ENCODE data around the gene SATB1.
"Not testable (repeated sequence)": the region's sequence is repeated elsewhere in the genome, so short reads cannot be mapped to it uniquely, and the experiment has no call there.

SATB1 gene

GRCh38 chr3:18343809-18344208 lies 81.3 kb downstream of the SATB1 start:
- no peaks in the 10 kb centered on the region for H3K4me1 ChIP-seq (ENCODE audit: insufficient read depth, insufficient read length)
- no peaks in the 10 kb centered on the region for H3K27me3 ChIP-seq (ENCODE audit: insufficient read depth, insufficient read length)
- H3K36me3 ChIP-seq (ENCODE audit: insufficient read depth, insufficient read length, low read length) = no peaks in the 10 kb centered on the region
- TF ChIP-seq SUZ12 (IDR thresholded peaks at IDR 0.05; ENCODE audit: extremely low read depth, insufficient read depth, insufficient read length) (no peak), ZNF274 (IDR thresholded peaks at IDR 0.05; ENCODE audit: low read depth, low read length) (no peak), YY1 (IDR thresholded peaks at IDR 0.05; ENCODE audit: insufficient read depth, insufficient read length) (no peak)
- H3K9ac ChIP-seq (ENCODE audit: insufficient read length, low read depth) = no peak overlapping the region
- DNase-seq (ENCODE audit: low read depth, low spot score) = no peak
- no peak overlapping the region for H3K4me3 ChIP-seq (ENCODE audit: insufficient read length, low read depth)
- H3K9me3 ChIP-seq (ENCODE audit: insufficient read depth, low read length) = no peaks in the 10 kb centered on the region

DNA sequence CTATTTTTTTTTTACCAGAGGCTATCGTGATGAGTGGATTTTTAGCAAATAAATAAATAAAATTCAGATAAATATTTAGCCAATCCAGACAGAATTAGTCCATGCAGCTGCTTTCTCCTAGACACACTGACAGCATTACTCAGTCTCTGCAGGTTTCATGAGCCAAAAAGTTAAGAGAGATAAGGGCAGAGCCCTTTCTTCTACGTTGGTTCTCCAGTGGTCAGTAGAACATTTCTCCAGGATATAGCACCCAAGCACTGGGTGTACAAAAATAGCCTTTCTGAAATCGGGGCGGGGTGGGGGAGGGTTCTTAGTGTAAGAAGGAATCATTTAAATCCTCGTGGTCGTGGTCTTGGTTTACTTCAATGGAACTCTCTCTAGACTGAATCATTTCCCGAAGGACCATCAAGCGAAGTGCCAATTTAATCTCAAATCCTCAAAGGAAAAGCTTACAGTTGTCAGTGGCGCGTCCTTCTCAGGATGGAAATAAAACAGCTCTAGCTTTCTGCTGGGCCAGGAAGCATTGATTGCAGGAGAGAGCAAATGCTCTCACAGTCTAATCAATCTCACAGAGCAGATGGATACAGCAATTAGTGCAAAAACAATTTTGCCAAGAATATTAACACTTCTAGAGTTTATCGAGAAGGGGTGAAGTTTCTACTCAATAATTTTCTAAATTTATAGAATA lies 86.2 kb downstream of the SATB1 start:
- DNase-seq (ENCODE audit: low read depth, low spot score) = no peak

GRCh38 chr3:18337231-18337630 lies 87.9 kb downstream of the SATB1 start:
- no peak for TF ChIP-seq ZNF274 (IDR thresholded peaks at IDR 0.05; ENCODE audit: low read depth, low read length)
- no peak for TF ChIP-seq YY1 (IDR thresholded peaks at IDR 0.05; ENCODE audit: insufficient read depth, insufficient read length)
- DNase-seq (ENCODE audit: low read depth, low spot score) = no peak
- H3K4me1 ChIP-seq (ENCODE audit: insufficient read depth, insufficient read length) = no peaks in the 10 kb centered on the region
- no peak overlapping the region for H3K9ac ChIP-seq (ENCODE audit: insufficient read length, low read depth)
- H3K9me3 ChIP-seq (ENCODE audit: insufficient read depth, low read length) = peaks cover 12% of the 10 kb centered on the region; the same call in 1 of the 2 replicates
- H3K36me3 ChIP-seq (ENCODE audit: insufficient read depth, insufficient read length, low read length) = no peaks in the 10 kb centered on the region
- H3K27me3 ChIP-seq (ENCODE audit: insufficient read depth, insufficient read length) = no peaks in the 10 kb centered on the region
- no peak overlapping the region for H3K4me3 ChIP-seq (ENCODE audit: insufficient read length, low read depth)

More for the DNA sequence above, 86.2 kb downstream of the SATB1 start:
- Histone ChIP-seq H3K4me1 (ENCODE audit: insufficient read depth, insufficient read length) (no peaks in the 10 kb centered on the region), H3K4me3 (ENCODE audit: insufficient read length, low read depth) (no peak overlapping the region), H3K9me3 (ENCODE audit: insufficient read depth, low read length) (no peaks in the 10 kb centered on the region), H3K9ac (ENCODE audit: insufficient read length, low read depth) (no peak overlapping the region), H3K27me3 (ENCODE audit: insufficient read depth, insufficient read length) (no peaks in the 10 kb centered on the region), H3K36me3 (ENCODE audit: insufficient read depth, insufficient read length, low read length) (no peaks in the 10 kb centered on the region)
- TF ChIP-seq ZNF274 (IDR thresholded peaks at IDR 0.05; ENCODE audit: low read depth, low read length) = no peak

GRCh38 chr3:18334837-18335601 lies 90.1 kb downstream of the SATB1 start:
- no peak overlapping the region for H3K4me3 ChIP-seq (ENCODE audit: insufficient read length, low read depth)
- no peak for DNase-seq (ENCODE audit: low read depth, low spot score)
- H3K9ac ChIP-seq (ENCODE audit: insufficient read length, low read depth) = no peak overlapping the region
- TF ChIP-seq ZNF274 (IDR thresholded peaks at IDR 0.05; ENCODE audit: low read depth, low read length) (no peak), SUZ12 (IDR thresholded peaks at IDR 0.05; ENCODE audit: extremely low read depth, insufficient read depth, insufficient read length) (no peak), YY1 (IDR thresholded peaks at IDR 0.05; ENCODE audit: insufficient read depth, insufficient read length) (no peak)
- H3K4me1 ChIP-seq (ENCODE audit: insufficient read depth, insufficient read length) = no peaks in the 10 kb centered on the region
- H3K27me3 ChIP-seq (ENCODE audit: insufficient read depth, insufficient read length) = no peaks in the 10 kb centered on the region
- H3K9me3 ChIP-seq (ENCODE audit: insufficient read depth, low read length) = peaks cover 22% of the 10 kb centered on the region
- H3K36me3 ChIP-seq (ENCODE audit: insufficient read depth, insufficient read length, low read length) = no peaks in the 10 kb centered on the region

- H3K9ac ChIP-seq (ENCODE audit: insufficient read length, low read depth) = peak overlapping the region; percentile 42
- peaks cover 22% of the 10 kb centered on the region for H3K9me3 ChIP-seq (ENCODE audit: insufficient read depth, low read length)
- H3K4me3 ChIP-seq (ENCODE audit: insufficient read length, low read depth) = peak overlapping the region; percentile 39
- DNase-seq (ENCODE audit: low read depth, low spot score); H3K4me1 ChIP-seq (ENCODE audit: insufficient read depth, insufficient read length); H3K36me3 ChIP-seq (ENCODE audit: insufficient read depth, insufficient read length, low read length); H3K27me3 ChIP-seq (ENCODE audit: insufficient read depth, insufficient read length): not testable (repeated sequence)
Observed at GRCh38 chr3:18330772-18331441, 94.2 kb downstream of the SATB1 start.

DNA sequence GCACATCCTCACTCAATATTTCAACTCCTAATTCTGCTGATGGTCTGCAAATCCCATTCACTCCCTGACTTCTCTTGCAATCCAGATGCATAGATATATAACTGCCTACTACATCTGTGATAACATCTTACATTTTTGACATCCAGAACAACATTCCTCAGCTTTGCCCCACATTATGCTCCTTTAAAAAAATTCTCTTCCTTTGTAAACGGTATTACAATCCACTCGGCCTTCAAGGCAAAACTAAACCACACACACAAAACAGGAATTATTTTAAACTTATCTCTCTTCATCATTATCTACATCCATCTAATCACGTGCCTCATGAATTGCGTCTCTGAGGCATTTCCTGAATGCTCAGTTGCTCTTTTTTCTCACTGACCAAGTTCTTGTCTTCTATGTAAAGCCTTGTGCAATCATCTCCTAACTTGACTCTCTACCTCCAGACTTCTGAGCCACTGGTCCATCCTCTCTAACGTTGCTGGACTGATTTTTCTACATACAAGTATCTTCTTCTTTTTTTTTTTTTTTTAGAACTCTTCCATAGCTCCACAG lies 117.0 kb downstream of the SATB1 start:
- H3K9me3 ChIP-seq (ENCODE audit: insufficient read depth, low read length) = no peaks in the 10 kb centered on the region
- H3K4me1 ChIP-seq (ENCODE audit: insufficient read depth, insufficient read length) = no peaks in the 10 kb centered on the region
- TF ChIP-seq ZNF274 (IDR thresholded peaks at IDR 0.05; ENCODE audit: low read depth, low read length) (no peak), SUZ12 (IDR thresholded peaks at IDR 0.05; ENCODE audit: extremely low read depth, insufficient read depth, insufficient read length) (no peak), YY1 (IDR thresholded peaks at IDR 0.05; ENCODE audit: insufficient read depth, insufficient read length) (no peak)
- DNase-seq (ENCODE audit: low read depth, low spot score) = no peak
- H3K4me3 ChIP-seq (ENCODE audit: insufficient read length, low read depth) = no peak overlapping the region
- H3K9ac ChIP-seq (ENCODE audit: insufficient read length, low read depth) = no peak overlapping the region
- H3K36me3 ChIP-seq (ENCODE audit: insufficient read depth, insufficient read length, low read length) = no peaks in the 10 kb centered on the region
- H3K27me3 ChIP-seq (ENCODE audit: insufficient read depth, insufficient read length) = no peaks in the 10 kb centered on the region

DNA sequence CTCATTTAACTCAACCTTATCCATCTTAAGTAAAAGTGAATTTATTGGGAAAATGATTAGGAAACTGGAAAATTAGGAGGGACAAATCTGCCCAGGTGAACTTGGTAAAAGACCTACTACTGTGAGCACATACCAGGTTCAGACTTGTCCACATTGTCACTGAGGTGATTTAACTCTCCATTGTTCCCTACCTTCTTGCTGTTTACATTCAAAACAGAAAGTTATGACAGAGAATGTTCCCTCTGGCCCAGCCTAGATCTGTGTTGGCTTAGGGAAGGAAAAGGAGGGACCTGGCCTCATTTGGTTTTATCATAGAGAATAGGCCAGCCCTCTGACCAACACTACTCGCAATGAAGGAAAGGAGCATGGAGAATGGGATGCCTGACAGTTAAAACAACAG lies 117.6 kb downstream of the SATB1 start:
- H3K36me3 ChIP-seq (ENCODE audit: insufficient read depth, insufficient read length, low read length) = no peaks in the 10 kb centered on the region
- H3K27me3 ChIP-seq (ENCODE audit: insufficient read depth, insufficient read length) = no peaks in the 10 kb centered on the region
- H3K9ac ChIP-seq (ENCODE audit: insufficient read length, low read depth) = no peak overlapping the region
- no peaks in the 10 kb centered on the region for H3K9me3 ChIP-seq (ENCODE audit: insufficient read depth, low read length)
- H3K4me3 ChIP-seq (ENCODE audit: insufficient read length, low read depth) = no peak overlapping the region
- TF ChIP-seq ZNF274 (IDR thresholded peaks at IDR 0.05; ENCODE audit: low read depth, low read length) = no peak
- no peak for TF ChIP-seq YY1 (IDR thresholded peaks at IDR 0.05; ENCODE audit: insufficient read depth, insufficient read length)
- no peak for TF ChIP-seq SUZ12 (IDR thresholded peaks at IDR 0.05; ENCODE audit: extremely low read depth, insufficient read depth, insufficient read length)
- no peaks in the 10 kb centered on the region for H3K4me1 ChIP-seq (ENCODE audit: insufficient read depth, insufficient read length)
- no peak for DNase-seq (ENCODE audit: low read depth, low spot score)

All from NT2/D1 (cell line).